Stimulated activated CD4-positive, alpha-beta T cell treated with anti-CD3 and anti-CD28 coated beads, Interleukin-15, amount 100 ng/mL, for 1 hour (primary cell): Measurements from ENCODE around the gene ATAD3C.
"Not testable (repeated sequence)": the region's sequence is repeated elsewhere in the genome, so short reads cannot be mapped to it uniquely, and the experiment has no call there.

ENCODE experiments used
- DNase-seq, 2 donors: peaks; one replicate each; pipeline ENCODE4 v3.0.0-alpha.2; 2020; ENCODE audit warnings: low read depth in 1 of 2, low spot score in 1 of 2

ATAD3C gene

DNA sequence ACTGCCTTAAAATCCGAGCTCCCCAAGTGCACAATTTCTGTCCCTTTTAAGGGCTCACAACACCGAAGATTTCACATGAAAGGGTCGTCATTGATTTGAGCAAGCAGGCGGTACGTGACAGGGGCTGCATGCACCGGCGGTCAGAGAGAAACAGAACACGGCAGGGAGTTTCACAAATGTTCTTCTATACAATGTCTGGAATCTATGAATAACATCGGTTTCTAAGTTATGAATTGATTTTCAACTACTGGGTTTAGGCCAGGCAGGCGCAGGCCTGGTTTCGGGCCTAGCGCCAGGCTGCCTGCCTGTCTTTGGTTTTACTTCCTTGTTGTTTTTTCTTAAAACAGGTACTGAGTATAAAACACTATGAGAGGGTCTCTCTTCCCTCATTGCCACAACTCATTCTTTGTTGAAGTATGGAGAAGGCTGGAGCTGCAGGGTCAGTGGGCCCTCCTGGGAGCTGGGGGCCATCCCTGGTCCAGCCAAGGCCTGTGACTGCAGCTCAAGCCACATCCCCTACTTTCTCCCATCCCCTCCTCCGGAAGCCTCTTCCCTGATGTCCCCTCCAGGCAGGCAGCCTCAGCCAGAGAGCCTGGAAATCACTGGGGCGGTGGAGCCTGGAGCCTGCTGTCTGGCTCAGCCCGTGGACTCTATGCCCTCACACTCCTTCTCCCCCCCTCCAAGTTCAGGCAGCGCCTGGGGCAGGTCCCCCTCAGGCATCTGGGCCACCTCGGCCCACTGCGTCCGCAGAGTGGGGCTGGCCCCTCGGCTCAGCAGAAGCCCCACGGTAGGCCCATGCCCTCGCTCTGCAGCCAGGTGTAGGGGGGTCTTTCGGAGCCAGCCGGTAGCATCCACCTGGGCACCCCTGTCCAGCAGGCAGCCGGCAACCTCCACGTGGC is 30.8 kb upstream of the ATAD3C start:
- no peak for DNase-seq

DNA sequence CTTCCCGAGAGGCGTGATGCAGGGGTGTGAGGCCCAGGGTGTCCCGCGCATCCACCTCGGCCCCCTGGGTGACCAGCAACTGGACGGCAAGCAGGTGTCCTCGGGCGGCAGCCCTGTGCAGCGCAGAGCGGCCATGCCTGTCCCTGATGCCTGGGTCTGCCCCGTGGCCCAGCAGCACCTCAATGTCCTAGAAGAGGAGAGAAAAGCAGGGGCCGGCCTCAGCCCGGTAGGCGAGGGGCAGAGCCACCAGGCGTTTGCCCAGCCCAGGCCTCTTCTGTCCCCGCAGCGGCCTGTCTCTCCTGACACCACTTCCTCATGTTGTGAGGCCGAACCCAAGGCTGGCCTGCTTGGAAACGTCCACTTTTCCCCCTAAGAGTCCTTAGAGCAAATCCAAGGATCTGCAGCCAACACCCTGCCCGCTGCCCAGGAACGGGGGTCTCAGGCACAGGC is 30.1 kb upstream of the ATAD3C start:
- DNase-seq, result no peak

DNA sequence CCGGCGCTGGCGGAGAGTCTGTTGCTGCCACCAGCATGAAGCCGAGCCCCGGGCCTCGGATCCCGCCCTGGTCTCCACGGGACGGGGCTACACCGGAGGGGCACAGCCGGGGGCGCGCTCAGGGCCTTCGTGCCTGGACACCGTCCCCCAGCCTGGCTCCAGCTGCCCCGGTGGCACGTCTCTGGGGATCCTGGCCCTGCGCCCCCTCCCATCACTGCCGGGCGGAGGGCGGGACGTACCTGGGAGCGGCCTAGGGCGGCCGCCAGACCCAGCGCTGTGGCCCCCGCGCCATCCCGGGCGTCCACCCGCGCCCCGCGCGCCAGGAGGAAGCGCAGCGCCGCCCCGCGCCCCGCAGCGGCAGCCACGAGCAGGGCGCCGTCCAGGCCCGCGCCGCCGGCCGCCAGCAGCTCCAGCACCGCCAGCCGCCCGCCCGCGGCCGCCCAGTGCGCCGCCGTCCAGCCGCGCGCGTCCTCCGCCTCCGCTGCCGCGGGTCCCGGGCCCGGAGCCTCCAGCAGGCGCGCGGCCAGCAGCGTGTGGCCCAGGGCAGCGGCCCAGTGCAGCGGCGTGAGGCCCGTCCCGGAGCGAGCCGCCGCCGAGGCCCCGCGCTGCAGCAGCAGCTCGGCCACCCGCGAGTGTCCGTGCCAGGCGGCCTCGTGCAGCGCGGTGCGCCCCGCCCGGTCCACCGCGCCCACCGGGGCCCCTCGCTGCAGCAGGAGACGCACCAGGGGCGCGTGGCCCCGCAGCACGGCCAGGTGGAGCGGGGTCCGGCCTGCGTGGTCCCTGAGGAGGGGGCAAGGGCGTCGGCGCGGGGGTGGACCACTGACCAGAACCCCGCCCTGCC is 29.5 kb upstream of the ATAD3C start:
- no peak for DNase-seq

DNA sequence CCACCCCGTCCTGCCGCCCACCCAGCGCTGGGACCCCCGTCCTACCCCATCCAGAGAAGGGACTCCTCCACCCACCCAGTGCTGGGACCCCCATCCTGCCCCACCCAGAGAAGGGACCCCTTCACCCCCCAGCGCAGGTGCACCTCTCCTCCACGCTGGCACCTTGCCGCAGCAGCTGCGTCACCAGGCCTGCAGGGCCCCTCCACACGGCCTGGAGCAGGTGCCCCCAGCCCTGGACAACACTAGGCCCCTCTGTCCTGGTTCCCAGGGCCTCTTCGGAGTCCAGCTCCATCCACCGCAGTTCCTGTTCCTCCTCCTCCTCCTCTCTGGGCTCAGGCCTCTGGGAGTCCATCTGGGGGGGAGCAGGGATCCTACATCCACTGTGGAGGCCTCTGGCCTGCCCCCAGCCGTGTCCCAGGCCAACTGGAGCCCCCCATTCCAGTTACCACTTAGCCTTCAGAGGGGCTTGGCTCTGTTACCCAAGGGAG is 28.8 kb upstream of the ATAD3C start:
- no peak for DNase-seq

DNA sequence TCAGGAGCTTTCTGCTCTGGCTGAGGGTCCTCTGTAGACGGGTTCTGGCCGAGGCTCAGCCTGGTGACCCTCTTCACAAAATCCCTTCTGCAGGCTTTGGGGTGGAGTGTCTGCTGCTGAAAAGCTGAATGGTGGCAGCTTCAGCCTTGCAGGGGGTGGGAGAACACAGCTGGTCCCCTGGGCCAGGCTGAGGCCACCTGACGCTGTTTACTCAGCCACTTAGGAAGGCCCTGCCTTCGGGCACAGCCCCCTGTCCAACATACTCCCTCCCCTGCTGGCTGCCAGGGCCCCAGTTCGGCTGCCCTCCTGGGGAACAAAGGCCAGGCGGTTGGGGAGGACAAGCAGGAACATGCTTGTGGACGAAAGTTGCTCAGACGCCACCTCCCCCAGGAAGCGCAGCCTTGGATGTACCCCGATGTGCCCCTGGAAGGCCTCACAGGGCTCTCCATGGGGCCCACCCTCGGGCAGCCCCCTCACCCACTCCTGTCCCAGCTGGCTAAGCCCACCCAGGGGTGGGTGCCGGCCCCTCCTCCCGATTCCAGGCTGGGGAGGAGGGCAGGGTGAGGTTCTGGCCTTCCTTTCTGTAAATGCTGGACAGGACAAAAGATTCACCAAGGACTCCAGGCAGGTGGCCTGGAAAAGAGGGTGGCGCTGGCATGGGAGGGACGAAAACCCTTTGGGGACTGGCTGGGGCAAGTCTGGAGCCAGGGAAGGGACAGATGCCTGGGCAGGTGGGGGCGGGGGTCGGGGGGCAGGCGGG is 28.2 kb upstream of the ATAD3C start, which contains the start of gene ANKRD65:
Gene ANKRD65, minus strand, starts transcription at position 130 of the 760 bp plus-strand sequence. CDS start 271 bp downstream, outside the sequence.
- no peak for DNase-seq

DNA sequence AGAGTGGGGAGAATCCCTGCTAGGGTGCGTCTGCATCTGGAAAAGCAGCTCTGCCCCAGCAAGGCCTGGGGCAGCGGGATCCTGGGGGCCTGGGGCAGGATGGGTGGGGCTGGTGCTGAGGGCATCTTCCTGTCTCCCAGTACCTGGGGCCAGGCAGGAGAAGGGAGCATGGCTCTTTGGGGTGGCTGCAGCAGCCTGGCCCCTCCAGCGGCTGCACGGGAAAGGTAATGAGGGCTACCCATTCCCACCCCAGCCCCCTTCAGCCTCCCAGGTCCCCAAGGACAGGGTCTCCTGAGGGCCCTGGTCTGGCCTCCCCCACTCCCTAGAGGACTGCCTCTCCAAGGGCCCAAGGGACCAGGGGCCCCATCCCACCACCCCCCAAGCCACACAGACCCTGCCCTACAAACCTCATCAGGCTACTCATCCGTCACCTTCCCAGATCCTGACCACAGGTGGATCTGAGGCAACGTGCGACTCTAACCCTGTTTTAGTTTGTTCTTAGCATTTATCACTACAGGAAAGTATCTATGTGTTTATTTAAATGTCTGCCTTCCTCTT is 27.5 kb upstream of the ATAD3C start:
- no peak for DNase-seq

DNA sequence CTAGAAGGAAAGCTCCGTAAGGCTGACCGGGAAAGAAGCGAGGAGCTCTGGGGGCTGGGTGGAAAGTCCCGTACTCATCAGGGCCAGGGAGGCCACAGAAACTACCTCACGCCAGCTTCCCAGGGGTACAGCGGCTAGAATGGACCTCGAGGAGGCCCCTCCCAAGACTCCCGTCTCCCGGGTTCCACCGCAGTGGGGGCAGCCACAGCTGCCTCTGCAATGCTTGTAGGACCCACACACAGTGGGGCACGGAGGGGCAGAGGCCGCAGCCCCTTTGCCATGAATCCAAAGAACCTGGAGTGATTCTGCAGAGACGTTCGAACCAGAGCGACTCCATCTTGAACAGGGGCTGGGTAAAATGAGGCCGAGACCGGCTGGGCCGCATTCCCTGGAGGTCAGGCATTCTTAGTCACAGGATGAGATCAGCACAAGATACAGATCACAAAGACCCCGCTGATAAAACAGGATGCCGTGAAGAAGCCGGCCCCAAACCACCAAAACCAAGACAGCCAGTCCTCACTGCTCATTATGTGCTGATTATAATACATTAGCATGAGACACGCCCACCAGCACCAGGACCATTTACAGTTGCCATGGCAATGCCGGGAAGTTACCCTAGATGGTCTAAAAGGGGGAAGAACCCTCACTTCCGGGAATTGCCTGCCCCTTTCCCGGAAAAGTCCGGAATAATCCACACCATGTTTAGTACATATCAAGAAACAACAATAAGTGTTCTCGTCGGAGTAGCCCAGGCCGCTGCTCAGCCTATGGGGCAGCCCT is 26.8 kb upstream of the ATAD3C start:
- DNase-seq, result no peak

DNA sequence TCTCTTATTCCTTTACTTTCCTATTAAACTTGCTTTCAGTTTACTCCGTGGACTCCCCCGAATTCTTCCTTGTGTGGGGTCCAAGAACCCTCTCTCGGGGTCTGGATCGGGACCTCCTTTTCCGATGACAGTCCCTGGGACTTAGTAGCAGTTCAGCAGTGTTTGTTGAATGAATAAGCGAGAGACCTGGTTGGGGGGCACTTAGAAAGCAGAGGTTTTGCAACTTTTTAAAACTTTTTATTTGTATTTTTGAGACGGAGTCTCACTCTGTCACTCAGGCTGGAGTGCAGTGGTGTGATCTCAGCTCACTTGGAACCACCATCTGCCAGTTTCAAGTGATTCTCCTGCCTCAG is 26.3 kb upstream of the ATAD3C start:
- DNase-seq, result no peak

DNA sequence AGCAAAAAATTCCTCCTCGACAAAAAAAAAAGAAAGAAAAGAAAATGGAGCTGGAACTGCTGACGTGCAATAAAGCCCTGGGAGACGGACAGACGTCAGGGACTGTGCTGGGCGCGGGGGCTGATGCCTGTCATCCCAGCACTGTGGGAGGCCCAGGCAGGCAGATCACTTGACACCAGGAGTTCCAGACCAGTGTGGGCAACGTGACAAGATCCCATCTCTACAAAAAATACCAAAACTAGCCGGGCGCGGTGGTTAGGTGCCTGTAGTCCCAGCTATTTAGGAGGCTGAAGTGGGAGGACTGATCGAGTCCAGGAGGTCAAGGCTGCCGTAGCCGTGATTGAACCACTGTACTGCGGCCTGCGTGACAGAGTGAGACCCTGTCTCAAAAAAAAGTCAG is 24.8 kb upstream of the ATAD3C start:
- no peak for DNase-seq

DNA sequence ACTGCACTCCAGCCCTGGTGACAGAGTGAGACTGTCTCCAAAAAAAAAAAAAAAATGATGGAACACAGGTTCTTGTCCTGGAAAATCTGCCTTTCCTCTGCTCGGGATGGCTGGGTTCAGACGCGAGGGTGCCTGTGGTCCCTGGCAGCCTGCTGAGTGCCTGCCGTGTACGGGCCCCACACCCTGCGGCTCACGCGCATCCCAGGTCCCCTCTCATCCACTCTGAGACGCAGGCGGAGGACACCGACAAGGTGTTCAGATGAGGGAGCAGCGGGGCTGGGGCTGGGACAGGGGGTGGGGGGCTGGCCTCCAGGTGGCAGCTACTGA is 24.1 kb upstream of the ATAD3C start:
- no peak for DNase-seq

DNA sequence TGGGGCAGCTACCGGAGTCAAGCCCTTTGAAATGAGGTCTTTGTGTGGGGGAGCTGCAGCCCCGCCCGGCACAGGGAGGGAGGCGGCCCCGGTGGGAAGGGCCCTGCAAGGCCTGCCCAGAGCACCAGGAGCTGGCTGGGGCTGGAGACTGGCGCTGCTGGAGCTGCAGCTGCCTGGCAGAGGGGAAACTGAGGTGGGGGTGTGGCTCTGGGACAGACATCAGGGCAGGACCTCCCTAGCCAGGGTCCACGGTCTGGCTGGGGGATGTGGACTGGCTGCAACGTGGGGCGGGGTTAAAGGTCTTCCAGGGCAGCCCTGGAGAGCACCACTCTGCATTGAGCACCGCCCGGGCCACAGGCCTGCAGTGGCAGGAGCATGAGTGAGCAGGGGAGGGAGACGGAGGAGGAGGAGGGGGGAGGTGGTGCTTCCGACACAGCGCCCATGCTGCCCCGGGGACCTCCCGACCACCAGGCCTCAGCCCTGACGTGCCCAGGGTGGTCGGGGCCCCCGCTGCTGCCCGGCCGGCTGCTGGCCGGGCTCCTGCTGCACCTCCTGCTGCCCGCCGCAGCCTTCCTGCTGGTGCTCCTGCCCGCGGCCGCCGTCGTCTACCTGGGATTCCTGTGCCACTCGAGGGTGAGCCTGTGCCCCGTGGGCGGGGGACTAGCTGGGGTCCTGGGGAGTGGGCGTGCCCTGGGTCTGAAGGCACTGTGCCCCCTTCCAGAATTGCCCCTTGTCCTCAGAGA is 23.6 kb upstream of the ATAD3C start:
- no peak for DNase-seq

DNA sequence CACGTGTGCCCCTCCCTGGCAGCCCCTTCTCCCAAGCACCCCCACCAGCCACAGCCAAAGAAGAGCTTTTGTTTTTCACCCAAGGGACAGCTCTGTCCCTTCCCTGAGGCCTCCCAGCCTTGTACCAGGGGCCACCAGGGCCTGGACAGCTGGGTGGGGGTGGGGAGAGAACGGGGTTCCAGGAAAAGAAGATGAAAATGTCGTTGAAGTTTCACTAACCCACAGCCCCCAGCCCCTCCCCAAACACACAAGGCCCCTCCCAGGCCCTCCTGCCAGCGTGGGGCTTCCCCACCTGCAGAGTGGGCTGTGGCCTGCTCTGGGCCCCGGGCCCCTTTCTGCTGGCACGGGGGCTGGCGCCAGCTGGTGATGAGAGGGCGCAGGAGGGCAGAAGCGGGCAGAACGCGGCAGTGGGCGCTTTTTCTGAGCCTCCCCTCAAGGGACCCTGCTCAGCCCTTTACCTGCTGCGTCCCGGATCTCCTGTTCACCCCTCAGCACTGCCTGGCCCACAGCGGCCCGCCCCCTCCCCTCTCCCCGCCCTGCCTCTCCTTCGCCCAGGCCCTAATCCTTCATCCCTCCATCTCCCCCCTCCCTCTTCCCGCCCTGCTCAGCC is 22.9 kb upstream of the ATAD3C start:
- no peak for DNase-seq

DNA sequence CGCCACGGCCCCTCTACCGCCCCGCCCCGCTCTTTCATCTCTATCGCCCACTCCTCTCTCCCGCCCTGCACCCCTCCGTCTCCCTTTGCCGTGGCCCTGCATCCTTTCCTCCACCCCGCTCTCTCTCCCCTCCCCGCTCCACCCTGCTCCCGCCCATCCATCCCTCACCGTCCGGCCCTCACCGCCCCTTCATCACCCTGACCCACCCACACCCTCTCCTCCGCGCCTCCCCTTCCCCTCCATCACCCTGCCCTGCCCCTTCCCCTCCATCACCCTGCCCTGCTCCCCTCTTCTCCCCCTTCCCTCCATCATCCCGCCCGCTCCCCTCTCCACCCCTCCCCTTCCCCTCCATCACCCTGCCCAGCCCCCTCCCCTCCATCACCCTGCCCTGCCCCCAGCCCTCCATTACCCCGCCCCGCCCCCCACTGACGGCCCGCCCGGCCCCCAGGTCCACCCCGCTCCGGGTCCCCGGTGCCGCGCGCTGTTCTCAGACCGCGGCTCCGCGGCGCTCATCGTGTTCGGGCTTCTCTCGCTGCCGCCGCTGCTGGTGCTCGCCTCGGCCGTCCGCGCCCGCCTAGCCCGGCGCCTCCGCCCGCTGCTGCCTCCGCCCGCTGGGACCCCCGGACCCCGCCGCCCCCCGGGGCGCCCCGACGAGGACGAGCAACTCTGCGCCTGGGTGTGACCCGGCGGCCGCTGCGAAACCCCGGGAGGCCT is 22.2 kb upstream of the ATAD3C start:
- DNase-seq, result no peak

DNA sequence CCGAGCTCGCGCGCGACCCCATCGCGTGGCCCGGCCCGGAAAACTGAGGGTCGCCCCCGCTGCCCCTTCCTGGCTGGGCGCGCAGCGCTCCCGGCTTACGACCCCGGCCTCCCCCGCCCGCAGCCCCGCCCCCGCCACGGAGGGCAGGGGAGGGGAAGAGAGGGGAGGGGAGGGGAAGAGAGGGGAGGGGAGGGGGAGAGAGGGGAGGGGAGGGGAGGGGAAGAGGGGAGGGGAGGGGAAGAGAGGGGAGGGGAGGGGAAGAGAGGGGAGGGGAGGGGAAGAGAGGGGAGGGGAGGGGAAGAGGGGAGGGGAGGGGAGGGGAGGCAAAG is 21.7 kb upstream of the ATAD3C start:
- DNase-seq, result no peak

DNA sequence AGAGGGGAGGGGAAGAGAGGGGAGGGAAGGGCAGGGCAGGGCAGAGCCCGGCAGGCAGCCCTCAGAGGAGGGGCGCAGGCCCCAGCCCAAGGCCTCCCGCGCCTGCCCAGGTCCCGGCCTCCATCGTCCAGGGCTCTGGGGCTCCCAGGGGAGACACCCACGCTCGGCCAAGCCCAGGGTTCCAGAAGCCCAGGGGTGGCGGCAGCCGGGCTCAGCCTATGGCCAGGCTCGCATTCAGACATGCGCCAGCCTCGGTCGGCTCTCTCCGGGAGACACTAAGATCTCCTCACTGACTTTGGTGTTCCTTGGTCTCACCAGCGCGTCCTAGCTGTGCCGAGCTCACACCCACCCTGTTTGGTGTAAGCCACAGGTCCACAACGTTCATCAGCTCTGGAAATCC is 21.3 kb upstream of the ATAD3C start:
- no peak for DNase-seq

DNA sequence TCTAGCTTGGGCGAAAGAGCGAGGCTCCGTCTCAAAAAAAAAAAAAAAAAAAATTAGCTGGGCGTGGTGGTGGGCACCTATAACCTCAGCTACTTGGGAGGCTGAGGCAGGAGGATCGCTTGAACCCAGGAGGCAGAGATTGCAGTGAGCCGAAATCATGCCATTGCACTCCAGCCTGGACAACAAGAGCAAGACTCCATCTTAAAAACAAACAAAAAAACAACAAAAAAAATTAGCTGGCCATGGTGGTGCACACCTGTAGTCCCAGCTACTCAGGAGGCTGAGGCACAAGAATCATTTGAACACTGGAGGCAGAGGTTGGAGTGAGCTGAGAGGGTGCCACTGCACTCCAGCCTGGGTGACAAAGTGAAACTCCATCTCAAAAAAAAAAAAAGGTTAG is 20.5 kb upstream of the ATAD3C start:
- DNase-seq, result not testable (repeated sequence)

DNA sequence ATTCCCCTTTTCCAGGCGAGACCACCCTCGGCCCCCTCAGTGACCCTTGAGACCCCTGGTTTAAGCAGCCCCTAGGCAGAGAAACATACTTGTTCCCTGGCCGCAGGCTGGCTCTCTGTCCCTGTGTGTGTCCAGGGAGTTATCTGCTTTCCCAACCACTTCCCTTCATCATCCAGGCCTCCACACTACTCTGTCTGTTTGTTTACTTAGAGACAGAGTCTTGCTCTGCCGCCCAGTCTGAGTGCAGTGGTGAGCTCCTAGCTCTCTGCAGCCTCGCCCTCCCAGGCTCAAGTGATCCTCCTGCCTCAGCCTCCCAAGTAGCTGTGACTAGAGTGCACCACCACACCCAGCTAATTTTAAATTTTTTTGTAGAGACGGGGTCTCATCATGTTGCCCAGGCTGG is 19.8 kb upstream of the ATAD3C start:
- no peak for DNase-seq

DNA sequence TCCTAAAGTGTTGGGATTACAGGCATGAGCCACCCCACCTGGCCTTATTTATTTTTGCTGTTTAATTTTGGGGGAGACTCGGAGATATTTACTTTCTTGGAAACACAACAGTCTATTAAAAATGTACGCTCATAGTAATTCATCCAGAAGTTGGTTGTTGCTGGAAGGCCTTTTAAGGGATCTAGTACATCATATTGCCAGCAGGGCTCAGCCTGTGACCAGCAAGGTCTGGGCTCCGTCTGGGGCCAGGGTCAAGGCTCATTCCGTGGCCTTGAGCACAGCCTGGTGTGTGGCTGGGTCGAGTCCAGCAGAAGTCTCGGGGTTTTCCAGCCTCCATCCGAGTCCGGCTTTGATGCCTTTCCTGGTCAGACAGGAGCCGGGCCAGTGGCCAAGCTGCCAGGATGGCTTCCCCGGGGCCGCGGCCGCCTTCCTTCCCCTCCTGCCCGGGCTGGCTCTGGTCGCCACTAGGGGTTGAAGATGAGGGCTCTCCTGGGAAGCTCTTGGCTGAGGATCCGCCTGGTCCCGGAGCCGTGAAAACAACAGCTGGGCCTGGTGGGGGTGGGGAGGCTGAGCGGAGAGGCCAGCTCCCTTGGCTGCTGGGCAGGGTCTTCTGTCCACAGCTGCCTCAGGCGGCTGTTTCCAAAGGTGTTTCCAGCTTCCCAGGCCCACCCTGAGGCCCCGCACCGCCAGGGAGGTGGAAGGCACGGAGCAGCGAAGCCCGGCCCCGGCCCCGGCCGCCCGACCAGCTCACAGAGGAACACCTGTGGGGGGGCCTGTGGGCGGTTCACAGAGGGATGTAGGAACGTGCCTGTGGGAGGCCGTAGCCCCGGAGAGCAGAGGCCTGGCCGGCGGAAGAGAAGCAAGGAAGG is 19.1 kb upstream of the ATAD3C start:
- no peak for DNase-seq
